Psoas muscle (tissue), 8 donors: Measurements from ENCODE around the gene PDE4D. TPM values are rescaled to one million over a fixed set of nuclear protein-coding genes. Genes with fewer than 3 reads are reported as not detected.

ENCODE experiments used
- ATAC-seq, 4 donors: fragments of 200-7000 bp; cut with Tn5 transposase; one replicate each; pipeline ENCODE4 v1.9.1; 2020; ENCODE audit warnings: moderate library complexity in 3 of 4, mild to moderate bottlenecking in 2 of 4
- DNase-seq, 2 donors: peaks; one replicate each; pipeline ENCODE4 v3.0.0-alpha.2; 2020
- H3K27ac ChIP-seq: fragments of 200-600 bp; one replicate; pipeline ENCODE4 v1.8.0; 2022
- H3K27me3 ChIP-seq, 3 donors: fragments of 200-600 bp in 1 of 3; one replicate each; pipeline versions ENCODE4 v1.6.1 to v1.8.0; 2013 to 2022; ENCODE audit warnings: low read length in 2 of 3, mild to moderate bottlenecking in 2 of 3, moderate library complexity in 1 of 3; ENCODE audit not compliant: insufficient read depth in 3 of 3
- H3K36me3 ChIP-seq, 2 donors: fragments of 200-600 bp in 1 of 2; one replicate each; pipeline versions ENCODE4 v1.6.1 to v1.8.0; 2013 to 2022; ENCODE audit warnings: low read depth in 1 of 2, mild to moderate bottlenecking in 1 of 2, moderate library complexity in 1 of 2; ENCODE audit not compliant: insufficient read depth in 1 of 2
- H3K4me1 ChIP-seq: fragments of 200-600 bp; one replicate; pipeline ENCODE4 v1.8.0; 2022
- H3K4me3 ChIP-seq: fragments of 200-600 bp; one replicate; pipeline ENCODE4 v1.8.0; 2022; ENCODE audit warnings: mild to moderate bottlenecking
- H3K9me3 ChIP-seq: fragments of 200-600 bp; one replicate; pipeline ENCODE4 v1.8.0; 2022
- CTCF ChIP-seq: fragments of 200-600 bp; IDR thresholded peaks from one replicate; pipeline ENCODE4 v1.8.0; 2022; ENCODE audit warnings: antibody characterized with exemption
- WGBS, 3 donors: extraction: QIAGEN DNeasy Blood & Tissue Kit; methylation state at CpG; one replicate each; pipeline versions ENCODE4 v1.1.6 to v1.1.7; 2013; 5-methylcytosine and 5-hydroxymethylcytosine counted together
- intact Hi-C, 2 donors: fragments of 100-400 bp; cut with DNase I; formaldehyde crosslinking; loops; one replicate each; pipeline versions ENCODE4 v1.11.0 to v1.14.2; 2022
- polyA plus RNA-seq, 3 donors: library from polyadenylated mRNA; stranded (reverse); fragments of 200-250 nt; gene quantifications; one replicate each; pipeline ENCODE4 v1.2.3, GENCODE V29; 2013
- total RNA-seq, 4 donors: library from RNA; stranded (reverse); fragmentation: NEBNext Ultra II Directional in 2 of 4; extraction: Animal tissue kit (Norgen Biotek cat#: 25700) in 2 of 4; gene quantifications; one replicate each; pipeline versions ENCODE4 v1.2.1 to v1.2.4, GENCODE V29; 2021 to 2023
- donor health status: healthy with polysubstance abuse.
- donor health status: DM: no; HTN: no; CAD: no; lungs with moderate emphysema.
- donor health status: Bipolar disorder and iron deficiency.
- donor health status: healthy.
- donor health status: DM: yes; HTN: yes; CAD: no.
- donor health status: DM: no; HTN: no; CAD: no.
- donor health status: DM: no; HTN: no; CAD: no.
- donor health status: DM: yes; HTN: yes; CAD: no.

The PDE4D gene
- total and polyA plus RNA-seq, 7 donors = 42.6 to 283 (median 88.7) TPM

GRCh38 chr5:59559847-59560246 lies 333.7 kb downstream of the PDE4D start:
- no peak for ATAC-seq
- Histone ChIP-seq H3K27me3 (no peaks in the 10 kb centered on the region), H3K36me3 (peaks cover 4 to 6% of the 10 kb centered on the region in 2 donors), H3K4me1 (peaks cover 37% of the 10 kb centered on the region), H3K9me3 (no peaks in the 10 kb centered on the region), H3K4me3 (no peak overlapping the region), H3K27ac (peak overlapping the region; percentile 86)
- WGBS, 3 donors = 87% methylated on average over 4 of the region's 4 CpGs
- TF ChIP-seq CTCF = no peak
- intact Hi-C loops = loop anchor here in 1 of 2 donors (5.0 kb wide), 1 partner anchor 1328 kb away; no protein-coding TSS in a partner anchor
- DNase-seq = no peak

- intact Hi-C loops = no loop called here
- no peak for TF ChIP-seq CTCF
Observed at GRCh38 chr5:59559323-59559722, 334.2 kb downstream of the PDE4D start.

GRCh38 chr5:59558501-59558900 lies 335.0 kb downstream of the PDE4D start:
- intact Hi-C loops = no loop called here
- Histone ChIP-seq H3K4me1 (peaks cover 26% of the 10 kb centered on the region), H3K36me3 (peaks cover 0 to 6% of the 10 kb centered on the region in 2 donors), H3K27me3 (no peaks in the 10 kb centered on the region), H3K9me3 (no peaks in the 10 kb centered on the region), H3K4me3 (no peak overlapping the region), H3K27ac (peak overlapping the region; percentile 94)
- ATAC-seq (no peak), DNase-seq (no peak)
- WGBS, 3 donors = 94 to 100% (median 98%) methylated on average over 1 of the region's 1 CpG
- TF ChIP-seq CTCF = no peak

More at GRCh38 chr5:59559323-59559722, 334.2 kb downstream of the PDE4D start:
- H3K4me3 ChIP-seq = no peak overlapping the region
- 70 to 82% (median 72%) methylated on average over 3 of the region's 3 CpGs for WGBS, 3 donors
- H3K36me3 ChIP-seq = peaks cover 0 to 6% of the 10 kb centered on the region in 2 donors
- H3K9me3 ChIP-seq = no peaks in the 10 kb centered on the region
- DNase-seq (no peak), ATAC-seq (no peak)
- H3K27me3 ChIP-seq = no peaks in the 10 kb centered on the region
- peaks cover 34% of the 10 kb centered on the region for H3K4me1 ChIP-seq
- H3K27ac ChIP-seq = peak overlapping the region; percentile 1

GRCh38 chr5:59557572-59557971 lies 336.0 kb downstream of the PDE4D start:
- DNase-seq (no peak), ATAC-seq (no peak)
- intact Hi-C loops = no loop called here
- no peaks in the 10 kb centered on the region for H3K27me3 ChIP-seq
- peak overlapping the region; percentile 94 for H3K27ac ChIP-seq
- TF ChIP-seq CTCF = no peak
- H3K4me1 ChIP-seq = peaks cover 22% of the 10 kb centered on the region
- peaks cover 0 to 6% of the 10 kb centered on the region in 2 donors for H3K36me3 ChIP-seq
- no peaks in the 10 kb centered on the region for H3K9me3 ChIP-seq
- H3K4me3 ChIP-seq = no peak overlapping the region

GRCh38 chr5:59555596-59555995 lies 337.9 kb downstream of the PDE4D start:
- peaks cover 18% of the 10 kb centered on the region for H3K4me1 ChIP-seq
- intact Hi-C loops = no loop called here
- H3K27me3 ChIP-seq = no peaks in the 10 kb centered on the region
- no peak for TF ChIP-seq CTCF
- peak overlapping the region; percentile 94 for H3K27ac ChIP-seq
- H3K36me3 ChIP-seq = peaks cover 0 to 6% of the 10 kb centered on the region in 2 donors
- ATAC-seq (peak in 3 of 4 donors; percentile 20 to 33 (median 28)), DNase-seq (no peak)
- H3K4me3 ChIP-seq = no peak overlapping the region
- WGBS, 3 donors = 70 to 78% (median 71%) methylated on average over 3 of the region's 3 CpGs
- no peaks in the 10 kb centered on the region for H3K9me3 ChIP-seq
